DOHH2 (cell line): ENCODE data around the gene SUDS3.

ENCODE experiments used
- H3F3A ChIP-seq: fragments of 200-600 bp; sonication (generic), shearing (Covaris generic); 2 replicates; pipeline ENCODE4 v1.6.0; 2016; ENCODE audit warnings: antibody characterized with exemption, mild to moderate bottlenecking; ENCODE audit not compliant: control insufficient read depth, insufficient read depth
- H3K27ac ChIP-seq: fragments of 200-600 bp; sonication (generic); 2 replicates; pipeline ENCODE4 v1.5.1; 2014; ENCODE audit warnings: low read depth, mild to moderate bottlenecking, low read length, moderate library complexity
- H3K27me3 ChIP-seq: fragments of 200-600 bp; sonication (generic); 2 replicates; pipeline ENCODE4 v1.6.1; 2014; ENCODE audit warnings: mild to moderate bottlenecking, low read length, mixed read lengths; ENCODE audit not compliant: control insufficient read depth
- H3K36me3 ChIP-seq: fragments of 200-600 bp; sonication (generic); 2 replicates; pipeline ENCODE4 v1.6.1; 2014; ENCODE audit warnings: mild to moderate bottlenecking, low read length, moderate library complexity, mixed read lengths; ENCODE audit not compliant: control insufficient read depth
- H3K4me1 ChIP-seq: fragments of 200-600 bp; sonication (generic); 2 replicates; pipeline ENCODE4 v1.6.1; 2014; ENCODE audit warnings: mild to moderate bottlenecking, low read length, mixed read lengths; ENCODE audit not compliant: control insufficient read depth
- H3K4me2 ChIP-seq: fragments of 200-600 bp; sonication (generic); 2 replicates; pipeline ENCODE4 v1.6.0; 2014; ENCODE audit warnings: mild to moderate bottlenecking, low read length, moderate library complexity
- H3K4me3 ChIP-seq: fragments of 200-600 bp; sonication (generic); 2 replicates; pipeline ENCODE4 v1.5.1; 2014; ENCODE audit warnings: mild to moderate bottlenecking, low read length, mixed read lengths
- H3K79me2 ChIP-seq: fragments of 200-600 bp; sonication (generic); 2 replicates; pipeline ENCODE4 v1.6.1; 2014; ENCODE audit warnings: mild to moderate bottlenecking, low read length, mixed read lengths; ENCODE audit not compliant: control insufficient read depth
- H3K9me2 ChIP-seq: fragments of 200-600 bp; sonication (generic); replicated peaks from 2 replicates; pipeline ENCODE4 v1.6.1; 2014; ENCODE audit warnings: mild to moderate bottlenecking, low read length, mixed read lengths; ENCODE audit not compliant: control insufficient read depth
- H3K9me3 ChIP-seq: fragments of 200-600 bp; sonication (generic); 2 replicates; pipeline ENCODE4 v1.6.1; 2014; ENCODE audit warnings: antibody characterized with exemption, low read length, mixed read lengths; ENCODE audit not compliant: control insufficient read depth, insufficient read depth
- H4K20me1 ChIP-seq: fragments of 200-600 bp; sonication (generic); 2 replicates; pipeline ENCODE4 v1.6.0; 2014; ENCODE audit warnings: low read depth, mild to moderate bottlenecking, antibody characterized with exemption, low read length, moderate library complexity; ENCODE audit not compliant: control insufficient read depth, insufficient read depth
- CTCF ChIP-seq: fragments of 200-600 bp; sonication (generic); IDR thresholded peaks from one replicate; pipeline ENCODE4 v1.5.1; 2014; ENCODE audit warnings: antibody characterized with exemption, mild to moderate bottlenecking, low read depth, low read length; ENCODE audit not compliant: poor library complexity, severe bottlenecking
- EZH2phosphoT487 ChIP-seq: fragments of 200-600 bp; sonication (generic); IDR thresholded peaks from 2 replicates; pipeline ENCODE4 v1.6.1; 2017; ENCODE audit warnings: borderline replicate concordance, mild to moderate bottlenecking, antibody characterized with exemption, low read length, moderate library complexity, mixed read lengths

SUDS3 gene

DNA sequence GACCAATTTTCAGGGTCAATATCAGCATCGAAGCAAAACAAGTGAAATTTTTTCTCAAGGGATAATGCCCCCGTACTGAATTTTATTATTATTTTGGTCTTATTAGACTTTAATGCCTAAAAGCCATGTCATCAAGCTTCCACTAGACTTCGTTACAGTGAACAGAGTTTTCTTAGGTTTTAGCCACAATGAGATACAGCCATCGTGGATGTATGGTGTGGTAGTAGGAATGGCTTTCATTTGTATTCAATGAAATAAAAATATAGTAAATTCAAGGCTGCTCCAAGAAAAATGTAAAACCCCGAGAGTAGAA is 15.3 kb upstream of the SUDS3 start:
- Histone ChIP-seq H3K4me1 (peaks cover 27% of the 10 kb centered on the region), H3K9me3 (no peaks in the 10 kb centered on the region), H3K27me3 (no peaks in the 10 kb centered on the region), H3K36me3 (peaks cover under 1% of the 10 kb centered on the region), H3K9me2 (no peaks in the 10 kb centered on the region), H3F3A (peaks cover 31% of the 10 kb centered on the region), H3K27ac (no peak overlapping the region), H3K4me3 (no peak overlapping the region), H4K20me1 (no peaks in the 10 kb centered on the region), H3K4me2 (no peak overlapping the region), H3K79me2 (peaks cover 39% of the 10 kb centered on the region)
- TF ChIP-seq EZH2phosphoT487 (no peak), CTCF (no peak)

- Histone ChIP-seq H3K4me1 (peaks cover 19% of the 10 kb centered on the region), H3F3A (peaks cover 28% of the 10 kb centered on the region), H3K9me2 (no peaks in the 10 kb centered on the region), H3K36me3 (no peaks in the 10 kb centered on the region; the same call in 1 of the 2 replicates), H3K27me3 (no peaks in the 10 kb centered on the region), H3K79me2 (peaks cover 33% of the 10 kb centered on the region), H3K9me3 (no peaks in the 10 kb centered on the region), H3K4me3 (no peak overlapping the region), H4K20me1 (no peaks in the 10 kb centered on the region), H3K4me2 (no peak overlapping the region), H3K27ac (no peak overlapping the region)
- TF ChIP-seq CTCF = no peak
- no peak for TF ChIP-seq EZH2phosphoT487
Observed at GRCh38 chr12:118361889-118362288, 14.5 kb upstream of the SUDS3 start.

DNA sequence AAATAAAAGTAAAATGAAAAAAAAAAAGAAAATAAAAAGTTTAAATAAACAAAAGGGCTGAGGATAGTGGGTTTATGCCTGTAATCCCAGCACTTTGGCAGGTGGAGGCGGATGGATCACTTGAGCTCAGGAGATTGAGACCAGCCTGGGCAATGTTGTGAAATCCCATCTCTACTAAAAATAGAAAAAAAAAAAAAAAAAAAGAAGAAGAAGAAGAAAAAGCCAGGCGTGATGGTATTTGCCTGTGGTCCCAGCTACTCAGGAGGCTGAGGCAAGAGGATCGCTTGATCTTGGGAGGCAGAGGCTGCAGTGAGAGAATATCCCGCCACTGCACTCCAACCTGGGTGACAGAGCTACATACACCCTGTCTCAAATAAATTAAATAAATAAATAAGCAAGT is 7.5 kb upstream of the SUDS3 start:
- no peaks in the 10 kb centered on the region for H3F3A ChIP-seq
- H3K27me3 ChIP-seq = peaks cover 16% of the 10 kb centered on the region
- no peak overlapping the region for H3K4me3 ChIP-seq
- TF ChIP-seq CTCF (no peak), EZH2phosphoT487 (no peak)
- peaks cover 27% of the 10 kb centered on the region for H3K79me2 ChIP-seq
- H3K36me3 ChIP-seq = no peaks in the 10 kb centered on the region
- H4K20me1 ChIP-seq = no peaks in the 10 kb centered on the region
- peaks cover 19% of the 10 kb centered on the region for H3K4me1 ChIP-seq
- no peaks in the 10 kb centered on the region for H3K9me3 ChIP-seq
- no peaks in the 10 kb centered on the region for H3K9me2 ChIP-seq
- H3K4me2 ChIP-seq = no peak overlapping the region
- no peak overlapping the region for H3K27ac ChIP-seq

GRCh38 chr12:118370601-118371000 is 5.8 kb upstream of the SUDS3 start:
- TF ChIP-seq EZH2phosphoT487 (no peak), CTCF (no peak)
- H3K79me2 ChIP-seq = peaks cover 27% of the 10 kb centered on the region
- H3K4me3 ChIP-seq = no peak overlapping the region
- no peaks in the 10 kb centered on the region for H3K36me3 ChIP-seq
- H3K9me3 ChIP-seq = no peaks in the 10 kb centered on the region
- no peaks in the 10 kb centered on the region for H4K20me1 ChIP-seq
- H3K4me1 ChIP-seq = peaks cover 29% of the 10 kb centered on the region
- H3K9me2 ChIP-seq = no peaks in the 10 kb centered on the region
- H3K27ac ChIP-seq = no peak overlapping the region
- 0 out of 2 replicates have a peak, but pooled peaks cover 4% of the 10 kb centered on the region for H3F3A ChIP-seq
- peaks cover 16% of the 10 kb centered on the region for H3K27me3 ChIP-seq
- peak overlapping the region; percentile 81 for H3K4me2 ChIP-seq
